Putamen (tissue), 1 donor: Measurements from ENCODE around the gene TNFRSF12A.
A peak's percentile ranks its signal among the peaks of the same experiment; 100 is the strongest.

Experiments
- DNase-seq: peaks from one replicate; pipeline ENCODE4 v3.0.0-alpha.2; 2016; ENCODE audit warnings: low spot score

Gene TNFRSF12A

DNA sequence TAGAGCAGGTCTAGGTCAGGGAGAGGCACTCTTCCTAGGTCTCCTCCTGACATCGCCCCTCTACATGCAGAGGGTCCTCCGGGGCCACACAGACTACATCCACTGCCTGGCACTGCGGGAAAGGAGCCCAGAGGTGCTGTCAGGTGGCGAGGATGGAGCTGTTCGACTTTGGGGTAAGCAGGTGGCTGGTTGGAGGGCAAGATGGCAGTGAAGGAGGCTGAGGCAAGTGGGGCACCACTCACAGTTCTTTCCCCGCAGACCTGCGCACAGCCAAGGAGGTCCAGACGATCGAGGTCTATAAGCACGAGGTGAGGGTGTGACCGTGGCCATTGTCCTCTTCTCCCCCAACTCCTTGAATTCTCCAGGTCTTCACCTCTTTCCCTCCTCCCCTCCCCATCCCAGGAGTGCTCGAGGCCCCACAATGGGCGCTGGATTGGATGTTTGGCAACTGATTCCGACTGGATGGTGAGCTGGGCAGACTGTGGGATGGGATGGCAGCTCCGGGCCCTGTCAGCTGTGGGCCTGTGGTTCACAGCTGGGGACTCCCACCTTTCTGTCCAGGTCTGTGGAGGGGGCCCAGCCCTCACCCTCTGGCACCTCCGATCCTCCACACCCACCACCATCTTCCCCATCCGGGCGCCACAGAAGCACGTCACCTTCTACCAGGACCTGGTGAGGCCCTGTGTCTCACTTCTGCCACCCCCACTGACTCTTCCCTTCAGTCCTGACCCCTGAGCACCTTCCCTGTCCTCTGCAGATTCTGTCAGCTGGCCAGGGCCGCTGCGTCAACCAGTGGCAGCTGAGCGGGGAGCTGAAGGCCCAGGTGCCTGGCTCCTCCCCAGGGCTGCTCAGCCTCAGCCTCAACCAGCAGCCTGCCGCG is 6.7 kb downstream of the TNFRSF12A start:
- DNase-seq, result no peak

DNA sequence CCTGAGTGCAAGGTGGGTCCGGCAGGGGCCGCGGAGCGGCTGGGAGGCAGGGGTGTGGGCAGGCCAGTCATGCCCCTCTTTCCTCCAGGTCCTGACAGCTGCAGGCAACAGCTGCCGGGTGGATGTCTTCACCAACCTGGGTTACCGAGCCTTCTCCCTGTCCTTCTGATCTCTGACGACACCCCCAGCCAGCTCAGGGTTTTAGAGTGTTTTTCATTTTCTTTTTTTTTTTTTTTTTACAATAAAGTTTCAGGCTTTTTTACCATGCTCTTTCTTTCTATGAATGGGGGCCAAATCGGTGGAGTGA is 7.3 kb downstream of the TNFRSF12A start:
- no peak for DNase-seq

DNA sequence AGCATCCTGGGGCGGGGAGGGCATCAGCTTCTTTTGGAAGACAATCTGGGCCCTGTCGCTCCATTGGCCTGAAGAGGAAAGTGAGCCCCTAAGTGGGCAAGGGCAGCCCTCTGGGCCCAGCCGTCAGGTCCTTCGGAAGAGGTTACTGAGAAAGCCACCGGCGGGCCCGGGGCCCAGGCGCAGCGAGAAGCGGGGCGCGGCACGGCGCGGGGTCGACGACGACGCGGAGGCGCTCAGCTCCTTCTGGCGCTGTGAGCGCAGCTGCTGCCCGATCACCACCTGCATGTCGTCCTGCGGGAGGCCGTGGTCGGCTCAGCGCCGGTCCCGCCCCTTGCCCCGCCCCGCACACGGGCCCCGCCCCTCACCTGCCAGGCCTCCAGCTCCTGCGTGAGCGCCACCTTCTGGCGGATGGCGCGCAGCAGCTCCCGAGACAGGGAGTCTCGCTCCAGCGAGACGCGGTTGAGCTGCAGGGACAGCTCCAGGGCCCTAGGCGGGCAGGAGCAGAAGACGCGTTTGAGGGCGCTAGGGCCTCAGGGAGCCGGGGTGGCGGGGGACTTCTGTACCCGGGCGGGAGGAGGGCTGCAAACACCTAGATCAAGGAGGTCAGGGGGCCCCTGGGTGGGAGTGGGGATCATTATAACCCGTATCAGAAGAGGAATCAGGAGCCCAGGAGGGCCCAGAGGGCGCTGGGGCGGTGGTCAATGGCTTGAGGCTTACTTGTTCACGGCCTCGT is 8.0 kb downstream of the TNFRSF12A start:
- DNase-seq, result peak; percentile 68

DNA sequence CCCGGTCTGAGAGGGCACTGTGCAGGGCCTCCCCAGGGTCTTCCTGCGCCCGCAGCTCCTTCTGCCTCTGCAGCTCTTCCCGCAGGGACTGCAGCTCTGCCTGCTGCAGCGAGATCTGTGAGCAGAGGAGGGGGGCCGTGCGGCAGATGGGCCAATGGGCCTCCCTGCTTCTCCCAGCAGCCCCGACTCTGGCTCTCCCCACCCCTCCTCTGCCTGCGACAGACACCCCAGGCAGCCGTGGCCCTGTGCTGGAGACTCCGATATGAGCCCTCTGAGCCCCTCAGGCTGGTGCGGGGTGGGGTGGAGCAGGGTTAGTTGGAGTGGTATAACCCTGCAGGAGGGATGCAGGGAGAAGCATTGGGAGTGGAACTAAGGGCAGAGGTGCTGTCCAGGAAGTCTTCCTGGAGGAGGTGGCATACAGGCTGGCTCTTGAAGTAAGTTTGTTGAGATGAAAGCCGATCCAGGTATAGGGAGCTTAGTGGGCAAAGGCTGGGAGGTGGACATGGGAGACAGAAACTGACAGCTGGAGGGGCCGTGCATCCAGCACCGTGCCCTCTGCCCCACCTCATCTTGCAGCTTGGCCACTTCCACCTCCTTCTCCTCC is 8.7 kb downstream of the TNFRSF12A start:
- no peak for DNase-seq

DNA sequence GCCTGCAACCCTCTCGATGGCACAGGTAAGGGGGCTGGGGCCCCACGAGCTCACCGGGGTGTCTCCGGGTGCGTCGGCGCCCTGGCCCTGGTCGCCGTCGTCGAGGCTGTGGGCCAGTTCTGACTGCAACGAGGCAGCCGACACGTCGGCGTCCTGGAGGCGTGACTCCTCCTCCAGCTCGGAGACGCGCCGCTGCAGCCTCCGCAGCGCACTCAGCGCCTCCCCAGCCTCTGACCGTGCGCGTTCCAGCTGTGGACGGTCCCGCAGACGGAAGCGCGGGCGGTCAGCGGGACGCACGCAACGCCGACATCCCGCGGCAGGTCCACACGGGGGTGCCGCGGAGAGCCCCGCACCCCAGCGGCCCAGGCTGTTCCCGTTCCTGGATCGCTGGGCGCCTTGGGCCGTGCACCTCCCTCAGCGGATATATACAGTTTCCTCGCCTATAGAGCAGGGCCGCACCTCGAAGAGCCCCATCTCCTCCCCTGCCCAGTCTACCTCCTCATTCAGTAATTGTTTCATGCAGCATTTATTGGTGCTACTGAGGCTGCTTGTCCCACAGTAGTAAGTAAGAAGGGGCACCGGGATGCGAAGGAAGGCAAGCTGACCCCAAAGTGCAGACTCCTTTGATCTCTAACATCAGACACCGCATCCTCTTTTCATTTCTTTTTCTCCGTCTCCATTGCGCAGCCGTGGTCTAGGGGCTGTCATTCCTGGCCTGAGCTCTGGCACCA is 9.5 kb downstream of the TNFRSF12A start:
- DNase-seq, result no peak

DNA sequence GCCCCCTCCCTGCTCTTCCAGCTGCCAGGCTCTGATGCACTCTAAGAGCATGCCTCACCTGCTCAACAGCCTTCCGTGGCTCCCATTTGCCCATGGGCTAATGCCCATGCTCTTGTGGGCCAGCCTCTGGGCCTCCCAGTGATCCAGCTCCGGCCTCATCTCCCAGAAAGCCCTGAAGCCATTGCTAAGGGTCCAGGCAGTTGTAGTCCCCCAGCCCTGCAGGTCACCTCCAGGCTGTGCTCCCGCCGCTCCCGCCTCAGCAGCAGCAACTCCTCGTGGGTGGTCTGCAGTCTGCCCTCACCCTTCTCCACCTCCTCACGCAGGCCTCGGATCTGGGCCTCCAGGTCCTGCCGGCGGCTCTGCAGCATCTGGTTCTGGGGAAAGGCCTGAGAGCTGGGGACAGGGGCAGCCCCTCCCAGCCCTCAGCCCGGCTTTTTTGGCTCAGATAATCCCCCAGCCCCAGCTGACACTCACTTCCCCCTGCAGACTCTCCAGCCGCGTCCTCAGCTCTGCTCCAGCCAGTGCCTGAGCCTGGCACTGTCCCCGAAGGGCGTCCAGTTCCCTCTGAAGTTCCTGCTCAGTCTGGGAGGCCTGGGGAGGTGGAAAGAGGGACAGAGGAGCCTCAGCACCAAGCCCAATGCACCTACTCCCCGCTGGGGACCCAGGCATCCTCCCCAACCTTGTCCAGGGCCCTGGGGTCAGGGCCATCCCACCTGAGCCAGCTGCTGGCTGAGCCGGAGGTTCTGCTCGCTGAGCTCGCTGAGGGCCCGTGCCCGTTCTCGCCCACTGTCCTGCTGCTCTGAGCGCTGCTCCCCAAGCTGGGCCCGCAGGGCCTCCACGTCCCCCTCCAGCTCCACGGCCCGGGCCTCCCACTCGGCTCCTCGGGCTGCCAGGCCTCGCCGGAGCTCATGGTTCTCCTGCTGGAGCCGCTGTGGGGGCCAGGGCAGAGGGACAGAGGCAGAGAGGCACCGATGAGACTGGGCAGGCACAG is 10.3 kb downstream of the TNFRSF12A start:
- DNase-seq, result no peak

DNA sequence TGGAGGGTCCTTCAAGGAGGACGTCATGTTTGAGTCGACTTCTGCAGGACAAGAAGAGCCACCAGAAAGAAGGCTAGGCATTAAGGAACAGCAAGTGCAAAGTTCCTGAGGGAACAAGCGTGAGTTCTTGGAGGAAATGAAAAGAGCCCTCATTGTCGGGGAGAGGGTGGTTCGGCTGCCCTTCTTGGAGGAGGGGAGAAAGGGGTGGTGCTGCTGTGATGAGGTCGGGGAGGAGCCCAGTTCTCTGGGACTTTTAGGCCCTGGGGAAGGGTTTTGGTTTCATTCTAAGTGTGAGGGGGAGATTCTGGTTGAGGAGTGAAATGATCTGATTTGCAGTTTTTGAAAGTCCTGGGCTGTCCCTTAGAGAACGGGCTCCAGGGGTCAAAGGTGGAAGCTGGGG is 12.5 kb downstream of the TNFRSF12A start:
- DNase-seq, result no peak

DNA sequence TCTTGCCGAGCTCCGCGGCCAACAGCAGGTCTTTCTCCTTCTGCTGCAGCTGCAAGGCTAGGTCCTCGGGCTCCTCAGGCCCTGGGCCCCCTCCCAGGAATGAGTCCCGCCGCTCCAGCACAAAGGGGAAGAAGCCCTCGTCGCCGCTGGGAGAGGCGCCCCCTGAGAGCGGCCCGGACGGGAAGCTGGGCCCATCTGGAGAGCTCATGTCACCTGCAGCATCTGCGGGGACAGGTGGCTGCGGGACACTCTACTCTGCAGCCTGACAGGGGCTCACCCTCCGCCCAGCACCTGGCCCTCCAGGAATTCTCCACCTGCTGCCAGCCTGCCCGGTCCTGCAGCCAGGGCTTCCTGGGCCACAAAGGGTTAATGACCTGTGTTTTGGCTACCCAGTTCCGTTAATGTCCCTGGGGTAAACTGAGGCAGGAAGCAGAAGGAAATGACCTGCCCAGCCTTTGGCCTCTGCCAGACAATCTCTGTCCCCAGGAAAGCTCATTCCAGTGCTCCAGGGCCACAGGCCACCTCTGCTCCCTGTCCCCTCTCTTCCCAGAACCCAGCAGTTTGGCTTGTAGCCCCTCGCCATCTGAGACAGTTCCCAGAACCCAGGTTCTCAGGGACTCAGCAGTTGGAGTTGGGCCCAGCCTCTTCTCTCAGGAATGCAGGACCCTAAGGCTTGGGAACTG is 15.3 kb downstream of the TNFRSF12A start:
- DNase-seq, result no peak

DNA sequence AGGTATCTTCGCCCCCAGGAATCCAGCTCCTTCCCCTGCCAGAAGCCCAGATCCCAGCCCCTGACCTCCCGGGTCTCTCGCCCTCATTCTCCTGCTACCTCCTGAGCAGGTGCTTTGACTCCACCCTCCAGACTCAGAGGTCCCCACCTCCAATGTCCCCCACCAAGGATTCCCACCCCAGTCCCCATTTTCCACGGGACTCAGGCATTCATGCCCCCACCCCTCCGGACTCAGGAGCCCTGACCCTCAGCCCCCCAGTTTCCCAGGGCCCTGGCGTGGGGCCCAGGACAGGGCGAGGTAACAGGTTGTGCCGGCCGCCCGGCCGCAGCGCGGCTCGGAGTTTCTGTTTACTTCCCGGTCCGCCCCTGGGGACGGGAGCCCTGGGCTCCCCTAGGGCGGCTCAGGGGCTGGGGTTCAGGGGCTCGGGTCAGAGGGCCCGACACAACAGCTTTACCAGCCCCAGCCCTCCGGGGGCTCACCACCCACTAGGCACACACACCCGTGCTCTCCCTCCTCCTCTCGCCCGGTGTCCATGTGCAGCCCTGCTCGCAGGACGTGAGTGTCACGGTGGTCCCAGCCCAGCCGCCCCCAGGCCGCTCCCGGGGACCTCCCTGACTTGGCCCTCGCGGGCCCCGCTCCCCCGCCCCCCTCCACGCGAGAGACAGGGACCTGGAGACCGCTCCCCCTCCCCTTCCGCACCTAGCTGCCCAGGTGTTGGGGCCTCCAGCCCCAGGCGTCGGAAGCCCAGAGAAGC is 16.0 kb downstream of the TNFRSF12A start:
- no peak for DNase-seq

DNA sequence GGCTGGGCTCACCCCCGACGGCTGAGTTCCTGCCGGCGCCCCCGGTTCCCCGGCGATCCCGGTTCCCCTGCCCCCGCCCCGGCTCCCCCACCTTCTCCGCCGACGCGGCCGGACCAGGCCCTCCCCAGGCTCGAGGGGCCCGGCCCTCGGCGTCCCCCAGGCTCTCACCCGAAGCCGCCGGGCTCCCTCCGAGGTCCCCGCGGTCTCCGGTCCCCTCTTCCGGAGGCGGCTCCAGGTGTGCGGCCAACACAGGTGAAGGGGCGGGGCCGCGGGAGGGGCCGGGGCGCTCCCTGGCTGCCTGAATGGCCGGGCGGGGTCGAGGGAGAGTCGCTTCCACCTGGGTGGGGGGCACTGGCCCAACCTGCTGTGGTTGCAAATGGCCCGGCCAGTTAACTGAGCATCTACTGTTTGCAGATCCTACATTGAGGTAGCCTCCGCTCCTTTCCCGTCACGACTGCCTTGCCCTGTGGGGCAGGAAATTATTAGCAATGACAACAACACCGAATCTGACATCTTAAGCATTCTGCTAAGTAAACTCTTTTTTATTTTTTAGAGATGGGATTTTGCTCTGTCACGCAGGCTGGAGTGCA is 16.7 kb downstream of the TNFRSF12A start, which contains the start of gene BICDL2:
Gene BICDL2 (minus strand): TSS at position 219 of the 590 bp plus-strand sequence. CDS start 1,448 bp downstream, outside the sequence.
- no peak for DNase-seq

DNA sequence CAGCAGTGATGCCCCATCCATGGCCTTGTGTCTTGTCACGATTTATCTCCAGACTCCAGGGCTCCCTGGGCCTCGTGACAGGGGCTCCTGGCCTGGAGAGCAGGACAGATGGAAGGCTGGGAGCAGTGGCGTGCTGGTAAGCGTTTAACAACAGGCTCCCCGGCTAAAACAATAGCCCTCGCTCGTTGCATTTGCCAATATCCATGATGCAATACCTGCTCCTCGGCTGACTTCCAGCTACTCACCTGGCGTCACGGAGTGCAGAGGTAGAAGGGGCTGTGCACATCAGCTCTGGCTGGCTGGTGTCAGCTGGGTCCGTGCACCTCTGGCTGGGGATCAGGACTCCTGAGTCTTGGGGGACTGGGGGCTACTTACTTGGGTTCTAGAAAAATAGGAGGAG is 18.1 kb downstream of the TNFRSF12A start:
- DNase-seq, result no peak

DNA sequence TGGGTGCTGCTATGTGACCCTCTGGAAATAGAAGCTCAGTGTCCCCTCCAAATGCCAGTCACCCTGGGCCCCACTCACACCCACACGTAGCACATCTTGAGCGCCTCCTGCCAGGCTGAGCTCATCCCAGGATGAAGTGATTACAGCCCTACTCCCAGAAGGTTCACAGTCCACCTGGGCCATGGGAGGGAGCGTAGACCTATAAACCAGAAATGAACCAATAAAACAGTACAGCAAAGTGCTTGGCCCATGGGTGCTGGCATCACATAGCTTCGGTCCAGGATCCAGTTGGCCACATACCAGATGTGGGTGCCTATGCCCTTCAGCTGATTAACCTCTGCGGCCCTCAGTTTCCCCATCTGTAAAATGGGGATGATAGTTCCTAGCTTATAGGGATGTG is 18.7 kb downstream of the TNFRSF12A start:
- no peak for DNase-seq

DNA sequence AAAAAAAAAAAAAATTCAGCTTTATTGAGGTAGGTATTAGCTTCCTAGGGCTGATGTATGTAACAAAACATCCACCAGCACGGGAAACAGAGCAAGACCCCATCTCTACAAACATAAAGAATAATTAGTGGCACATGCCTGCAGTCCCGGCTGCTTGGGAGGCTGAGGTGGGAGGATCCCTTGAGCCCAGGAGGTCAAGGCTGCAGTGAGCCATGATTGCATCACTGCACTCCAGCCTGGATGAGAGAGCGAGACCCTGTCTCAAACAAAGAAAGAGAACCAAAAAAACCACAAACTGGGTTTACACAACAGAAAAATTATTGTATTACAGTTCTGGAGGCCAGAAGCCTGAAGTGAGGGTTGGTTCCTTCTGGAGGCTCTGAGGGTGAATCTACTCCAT is 22.2 kb downstream of the TNFRSF12A start:
- no peak for DNase-seq

DNA sequence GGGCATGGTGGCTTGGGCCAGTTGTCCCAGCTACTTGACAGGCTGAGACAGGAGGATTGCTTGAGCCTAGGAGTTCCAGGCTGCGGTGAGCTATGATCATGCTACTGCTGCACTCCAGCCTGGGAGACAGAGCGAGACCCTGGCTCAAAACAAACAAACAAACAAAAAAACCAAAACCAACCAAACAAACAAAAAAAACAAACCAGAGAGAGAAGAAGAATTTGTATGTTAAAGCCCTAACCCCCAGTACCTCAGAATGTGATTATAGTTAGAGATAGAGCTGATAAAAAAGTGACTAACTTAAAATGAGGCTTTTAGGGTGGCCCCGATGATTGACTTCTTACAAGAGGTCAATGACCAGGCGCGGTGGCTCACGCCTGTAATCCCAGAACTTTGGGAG is 24.5 kb downstream of the TNFRSF12A start:
- DNase-seq, result no peak

DNA sequence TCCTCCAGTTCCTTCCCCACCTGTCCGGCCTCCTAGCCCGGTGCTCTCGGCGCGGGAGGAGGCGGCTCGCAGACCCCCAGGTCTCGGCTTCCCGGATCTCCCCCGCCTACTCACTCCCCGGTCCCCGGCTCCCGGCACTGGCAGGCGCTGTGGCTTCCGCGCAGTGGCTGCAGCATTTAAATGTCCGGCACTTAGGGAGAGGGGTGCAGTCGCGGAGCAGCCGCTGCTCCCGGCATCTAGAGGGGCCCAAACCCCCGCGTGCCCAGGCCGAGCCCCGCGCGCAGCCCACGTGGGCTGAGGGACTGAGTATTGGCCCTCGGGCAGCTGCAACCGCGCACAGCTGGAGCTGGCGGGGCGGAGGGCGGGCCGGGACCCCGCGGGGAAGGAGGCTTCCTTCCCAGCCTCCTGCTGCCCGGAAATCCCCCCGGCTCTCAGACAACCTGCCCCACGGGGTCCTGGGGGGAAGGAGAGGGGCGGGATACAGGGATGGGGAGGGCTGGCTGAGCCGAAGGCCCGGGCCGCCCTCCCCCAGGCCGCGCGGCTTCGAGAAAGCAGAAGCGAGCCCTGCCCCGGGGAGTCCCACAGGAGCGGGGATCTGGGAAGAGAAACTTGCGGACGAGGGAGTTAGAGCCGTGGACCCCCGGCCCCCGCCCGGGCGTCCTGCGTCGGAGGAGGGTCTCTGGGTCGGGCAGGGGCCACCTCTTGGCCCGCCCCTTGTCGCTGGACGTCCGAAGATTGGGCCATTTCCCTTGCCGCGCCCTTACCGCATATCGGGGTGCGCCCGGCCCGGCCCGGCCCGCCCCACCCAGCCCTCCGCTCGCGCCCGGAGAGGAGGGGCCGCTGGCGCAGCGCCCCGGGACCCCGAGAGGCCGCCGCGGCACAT is 25.8 kb downstream of the TNFRSF12A start, which contains the start of gene MMP25:
Gene MMP25 (plus strand): TSS at position 804 of the 883 bp plus-strand sequence. CDS start 357 bp downstream, outside the sequence.
- no peak for DNase-seq

DNA sequence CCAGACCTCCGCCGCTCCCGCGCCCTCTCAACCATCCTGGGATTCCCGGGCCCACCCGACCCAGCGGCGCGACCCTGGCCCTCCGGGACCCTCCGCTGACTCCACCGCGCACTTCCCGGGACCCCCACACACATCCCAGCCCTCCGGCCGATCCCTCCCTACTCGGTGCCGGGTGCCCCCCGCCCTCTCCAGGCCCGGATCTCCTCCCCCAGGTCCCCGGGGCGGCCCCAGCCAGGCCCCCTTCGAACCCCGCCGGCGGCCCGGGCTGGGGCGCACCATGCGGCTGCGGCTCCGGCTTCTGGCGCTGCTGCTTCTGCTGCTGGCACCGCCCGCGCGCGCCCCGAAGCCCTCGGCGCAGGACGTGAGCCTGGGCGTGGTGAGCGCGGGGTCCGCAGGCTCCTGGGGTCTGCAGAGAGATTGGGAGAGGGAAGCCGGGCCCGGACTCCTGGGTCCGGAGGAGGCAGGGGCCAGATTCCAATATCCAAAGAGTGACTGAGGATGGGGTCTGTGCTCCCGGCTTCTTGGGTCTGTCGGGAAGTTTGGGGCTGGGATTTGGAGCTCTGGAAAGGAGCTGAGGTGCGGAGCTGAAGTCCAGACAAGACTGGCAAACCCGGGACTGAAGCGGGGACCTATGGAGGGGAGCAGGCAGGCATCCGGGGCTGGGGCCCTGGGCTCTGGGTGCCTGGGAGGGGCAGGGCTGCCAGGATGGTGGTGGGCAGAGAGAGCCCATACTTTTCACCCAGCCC is 26.6 kb downstream of the TNFRSF12A start:
- no peak for DNase-seq

DNA sequence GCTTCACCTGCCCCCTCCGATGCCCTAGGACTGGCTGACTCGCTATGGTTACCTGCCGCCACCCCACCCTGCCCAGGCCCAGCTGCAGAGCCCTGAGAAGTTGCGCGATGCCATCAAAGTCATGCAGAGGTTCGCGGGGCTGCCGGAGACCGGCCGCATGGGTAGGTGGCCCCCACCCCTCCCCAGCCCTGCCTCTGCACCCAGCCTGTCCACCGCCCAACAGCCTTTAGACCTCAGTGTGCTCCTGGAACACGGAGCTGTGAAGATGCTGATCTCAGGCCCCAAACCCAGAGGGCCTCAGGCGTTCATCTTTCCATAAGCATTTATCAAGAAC is 27.2 kb downstream of the TNFRSF12A start:
- no peak for DNase-seq
